GF-D8 (cell line): ENCODE measurements around the gene SLC39A11.
"Not testable (repeated sequence)": the region's sequence is repeated elsewhere in the genome, so short reads cannot be mapped to it uniquely, and the experiment has no call there.

Experiments used
- DNase-seq: peaks from one replicate; lab custom pipeline; 2025; lab: John Stamatoyannopoulos, UW

Gene SLC39A11

GRCh38 chr17:72947475-72947874 lies 145.0 kb downstream of the SLC39A11 start:
- no peak for DNase-seq

- no peak for DNase-seq
These were observed 145.8 kb downstream of the SLC39A11 start for GRCh38 chr17:72946696-72947095.

- DNase-seq = no peak
These were observed 146.3 kb downstream of the SLC39A11 start for GRCh38 chr17:72946156-72946555.

GRCh38 chr17:72945473-72945872 lies 147.0 kb downstream of the SLC39A11 start:
- no peak for DNase-seq

- no peak for DNase-seq
These were observed 148.4 kb downstream of the SLC39A11 start for GRCh38 chr17:72943826-72944689.

GRCh38 chr17:72942579-72942978 lies 149.9 kb downstream of the SLC39A11 start:
- no peak for DNase-seq

GRCh38 chr17:72940496-72940895 lies 152.0 kb downstream of the SLC39A11 start:
- DNase-seq = no peak

- DNase-seq = no peak
These were observed 154.0 kb downstream of the SLC39A11 start for GRCh38 chr17:72938482-72938881.

GRCh38 chr17:72937707-72938106 lies 154.8 kb downstream of the SLC39A11 start:
- no peak for DNase-seq

- DNase-seq = not testable (repeated sequence)
These were observed 155.2 kb downstream of the SLC39A11 start for GRCh38 chr17:72937254-72937653.

GRCh38 chr17:72935984-72936383 lies 156.5 kb downstream of the SLC39A11 start:
- DNase-seq = no peak

- no peak for DNase-seq
These were observed 157.6 kb downstream of the SLC39A11 start for GRCh38 chr17:72934927-72935326.

- DNase-seq = no peak
These were observed 160.9 kb downstream of the SLC39A11 start for GRCh38 chr17:72931635-72932034.

GRCh38 chr17:72931163-72931562 lies 161.3 kb downstream of the SLC39A11 start:
- no peak for DNase-seq

- DNase-seq = no peak
These were observed 162.5 kb downstream of the SLC39A11 start for GRCh38 chr17:72930031-72930430.

- no peak for DNase-seq
These were observed 163.9 kb downstream of the SLC39A11 start for GRCh38 chr17:72928454-72929136.

- no peak for DNase-seq
These were observed 164.7 kb downstream of the SLC39A11 start for GRCh38 chr17:72927760-72928159.

GRCh38 chr17:72927146-72927545 lies 165.3 kb downstream of the SLC39A11 start:
- no peak for DNase-seq

GRCh38 chr17:72926171-72926570 lies 166.3 kb downstream of the SLC39A11 start:
- DNase-seq = no peak

GRCh38 chr17:72924196-72924595 lies 168.3 kb downstream of the SLC39A11 start:
- no peak for DNase-seq

GRCh38 chr17:72922219-72922618 lies 170.3 kb downstream of the SLC39A11 start:
- no peak for DNase-seq

GRCh38 chr17:72921347-72922054 lies 171.0 kb downstream of the SLC39A11 start:
- DNase-seq = no peak

GRCh38 chr17:72920513-72920912 lies 172.0 kb downstream of the SLC39A11 start:
- DNase-seq = no peak
